Sigmoid colon (tissue), 4 donors: ENCODE data around the gene PRAMEF1.
"Not testable (repeated sequence)": the region's sequence is repeated elsewhere in the genome, so short reads cannot be mapped to it uniquely, and the experiment has no call there.

ENCODE experiments used
- EP300 ChIP-seq, 4 donors: sonication (generic); formaldehyde crosslinking; IDR thresholded peaks; one replicate each; pipeline ENCODE4 v1.6.1; 2017; ENCODE audit warnings: antibody characterized with exemption in 4 of 4
- POLR2A ChIP-seq, 2 donors: fragments of 450-650 bp; IDR thresholded peaks; one replicate each; pipeline ENCODE4 v1.6.1; 2016; ENCODE audit warnings: antibody characterized with exemption in 2 of 2, mild to moderate bottlenecking in 2 of 2, moderate library complexity in 2 of 2
- POLR2AphosphoS5 ChIP-seq, 4 donors: sonication (generic); formaldehyde crosslinking; IDR thresholded peaks; one replicate each; pipeline ENCODE4 v1.6.1; 2017; ENCODE audit warnings: antibody characterized with exemption in 4 of 4

GRCh38 chr1:12784729-12785128 lies 6.5 kb upstream of the PRAMEF1 start:
- TF ChIP-seq POLR2A, EP300, POLR2AphosphoS5 (IDR thresholded peaks at IDR 0.05): not testable (repeated sequence)
